NT2/D1 (cell line): ENCODE measurements around the gene BMPR1A.
A peak's percentile ranks its signal among the peaks of the same experiment; 100 is the strongest.

Source experiments
- DNase-seq: peaks from one replicate; pipeline ENCODE4 v3.0.0-alpha.2; 2011; ENCODE audit warnings: low read depth, low spot score
- H3K27me3 ChIP-seq: 2 replicates; pipeline ENCODE4 v1.6.0; 2011; ENCODE audit warnings: mild to moderate bottlenecking; ENCODE audit not compliant: insufficient read length, insufficient read depth
- H3K36me3 ChIP-seq: 2 replicates; pipeline ENCODE4 v1.6.1; 2011; ENCODE audit warnings: mild to moderate bottlenecking, low read length, mixed read lengths; ENCODE audit not compliant: insufficient read depth, insufficient read length
- H3K4me1 ChIP-seq: 2 replicates; pipeline ENCODE4 v1.5.1; 2011; ENCODE audit not compliant: insufficient read depth, insufficient read length
- H3K4me3 ChIP-seq: 2 replicates; pipeline ENCODE4 v1.5.1; 2011; ENCODE audit warnings: low read depth; ENCODE audit not compliant: insufficient read length
- H3K9ac ChIP-seq: 2 replicates; pipeline ENCODE4 v1.6.0; 2011; ENCODE audit warnings: low read depth; ENCODE audit not compliant: insufficient read length
- H3K9me3 ChIP-seq: 2 replicates; pipeline ENCODE4 v1.5.1; 2011; ENCODE audit warnings: mild to moderate bottlenecking, low read length; ENCODE audit not compliant: insufficient read depth
- SUZ12 ChIP-seq: IDR thresholded peaks from 2 replicates; pipeline ENCODE4 v1.6.1; 2011; ENCODE audit not compliant: insufficient read length, insufficient read depth; ENCODE audit errors: extremely low read depth
- YY1 ChIP-seq: IDR thresholded peaks from 2 replicates; pipeline ENCODE4 v1.6.1; 2011; ENCODE audit not compliant: insufficient read length, insufficient read depth
- ZNF274 ChIP-seq: IDR thresholded peaks from 2 replicates; pipeline ENCODE4 v1.6.1; 2011; ENCODE audit warnings: mild to moderate bottlenecking, low read depth, low read length

Gene BMPR1A

DNA sequence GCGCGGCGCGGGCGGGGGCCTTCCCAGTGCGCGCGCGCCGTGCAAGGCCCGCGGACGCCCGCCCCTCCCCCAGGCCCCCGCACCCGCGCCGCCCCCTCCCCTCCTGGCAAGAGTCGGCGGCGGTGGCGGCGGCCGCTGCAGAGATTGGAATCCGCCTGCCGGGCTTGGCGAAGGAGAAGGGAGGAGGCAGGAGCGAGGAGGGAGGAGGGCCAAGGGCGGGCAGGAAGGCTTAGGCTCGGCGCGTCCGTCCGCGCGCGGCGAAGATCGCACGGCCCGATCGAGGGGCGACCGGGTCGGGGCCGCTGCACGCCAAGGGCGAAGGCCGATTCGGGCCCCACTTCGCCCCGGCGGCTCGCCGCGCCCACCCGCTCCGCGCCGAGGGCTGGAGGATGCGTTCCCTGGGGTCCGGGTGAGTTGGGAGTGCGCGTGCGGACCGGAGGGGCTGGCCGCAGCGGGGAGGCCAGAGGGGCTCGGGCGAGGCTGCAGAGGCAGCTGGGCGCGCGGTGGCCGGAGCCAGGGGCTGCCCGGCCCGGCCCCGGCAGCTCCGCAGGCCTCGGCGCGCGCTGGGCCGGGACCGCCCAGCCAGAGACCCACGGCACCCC is at the start of gene BMPR1A:
Gene BMPR1A (plus strand): TSS at position 109 of the 602 bp plus-strand sequence. CDS start 119,400 bp downstream, outside the sequence.
- no peaks in the 10 kb centered on the region for H3K9me3 ChIP-seq
- no peak for DNase-seq
- peak within 1 kb of the TSS; percentile 81 for H3K4me3 ChIP-seq
- TF ChIP-seq YY1: no peak
- TF ChIP-seq ZNF274: no peak
- peaks cover 11% of the 10 kb centered on the region for H3K36me3 ChIP-seq
- H3K9ac ChIP-seq: peak within 1 kb of the TSS; percentile 96
- H3K27me3 ChIP-seq: no peaks in the 10 kb centered on the region
- H3K4me1 ChIP-seq: peaks cover 4% of the 10 kb centered on the region

DNA sequence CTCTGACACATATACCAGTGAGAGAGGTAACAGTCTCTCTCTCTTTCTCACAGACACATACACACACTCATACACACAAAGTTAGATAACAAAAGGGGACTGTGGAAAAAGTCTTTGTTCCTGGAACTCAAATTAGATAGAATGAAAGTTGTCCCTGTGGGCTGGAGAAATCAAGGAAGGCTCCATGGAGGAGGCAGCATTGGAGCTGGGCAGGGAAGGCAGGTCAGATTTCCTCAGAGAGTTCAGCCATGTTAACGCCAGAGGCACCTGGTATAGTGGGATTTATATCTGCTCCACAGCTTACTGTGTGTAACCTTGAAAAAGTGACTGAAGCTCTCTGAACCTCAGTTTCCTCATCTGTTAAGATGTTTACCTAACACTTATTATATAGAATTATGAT is 49.4 kb upstream of the BMPR1A start:
- Histone ChIP-seq H3K36me3 (no peaks in the 10 kb centered on the region), H3K27me3 (no peaks in the 10 kb centered on the region), H3K9ac (no peak overlapping the region), H3K9me3 (no peaks in the 10 kb centered on the region), H3K4me3 (no peak overlapping the region), H3K4me1 (peaks cover 9% of the 10 kb centered on the region)
- no peak for DNase-seq
- TF ChIP-seq SUZ12 (no peak), ZNF274 (no peak), YY1 (no peak)

GRCh38 chr10:86707505-86707904 is 48.9 kb upstream of the BMPR1A start:
- Histone ChIP-seq H3K4me3 (no peak overlapping the region), H3K4me1 (peaks cover 9% of the 10 kb centered on the region), H3K9me3 (no peaks in the 10 kb centered on the region), H3K36me3 (no peaks in the 10 kb centered on the region), H3K27me3 (no peaks in the 10 kb centered on the region), H3K9ac (no peak overlapping the region)
- no peak for TF ChIP-seq SUZ12
- TF ChIP-seq YY1: no peak
- no peak for TF ChIP-seq ZNF274
- no peak for DNase-seq

DNA sequence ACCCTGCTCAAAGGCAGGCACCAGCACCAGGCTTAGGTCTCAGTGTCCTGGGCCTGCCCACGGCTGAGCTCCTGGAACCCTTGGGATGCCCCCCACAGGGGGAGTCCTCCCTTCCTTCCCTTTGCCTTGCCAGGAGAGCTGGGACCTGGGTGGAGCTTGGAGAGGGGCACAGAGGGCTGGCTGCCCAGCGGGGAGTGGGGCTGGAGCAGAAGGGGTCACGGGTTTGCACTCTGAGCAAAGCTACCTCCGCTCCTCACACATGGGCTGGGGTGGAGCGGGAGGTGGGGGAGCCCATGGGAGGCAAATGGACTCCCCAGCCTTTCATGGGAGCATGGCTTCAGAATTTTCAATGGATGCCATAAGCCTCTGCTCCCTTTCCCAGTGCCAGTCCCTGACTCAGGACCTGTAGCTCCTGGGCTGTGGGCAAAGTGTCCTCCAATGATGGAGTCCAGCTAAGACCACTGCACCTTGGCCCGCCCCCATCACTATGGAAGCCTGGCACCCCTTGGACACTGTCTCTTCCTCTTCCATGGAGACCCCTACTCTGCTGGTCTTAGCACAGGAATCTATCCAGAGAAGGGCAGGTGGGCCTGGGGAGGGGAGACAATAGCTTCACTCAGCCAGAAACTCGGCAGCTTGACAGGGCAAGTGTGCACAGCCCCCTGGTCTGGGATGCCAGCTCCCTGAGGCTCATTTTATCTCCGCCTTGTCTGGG is 48.2 kb upstream of the BMPR1A start:
- Histone ChIP-seq H3K4me3 (no peak overlapping the region), H3K9me3 (no peaks in the 10 kb centered on the region), H3K36me3 (no peaks in the 10 kb centered on the region), H3K4me1 (peaks cover 9% of the 10 kb centered on the region), H3K27me3 (no peaks in the 10 kb centered on the region), H3K9ac (no peak overlapping the region)
- no peak for DNase-seq
- no peak for TF ChIP-seq ZNF274

GRCh38 chr10:86708783-86709380 is 47.5 kb upstream of the BMPR1A start:
- no peaks in the 10 kb centered on the region for H3K27me3 ChIP-seq

DNA sequence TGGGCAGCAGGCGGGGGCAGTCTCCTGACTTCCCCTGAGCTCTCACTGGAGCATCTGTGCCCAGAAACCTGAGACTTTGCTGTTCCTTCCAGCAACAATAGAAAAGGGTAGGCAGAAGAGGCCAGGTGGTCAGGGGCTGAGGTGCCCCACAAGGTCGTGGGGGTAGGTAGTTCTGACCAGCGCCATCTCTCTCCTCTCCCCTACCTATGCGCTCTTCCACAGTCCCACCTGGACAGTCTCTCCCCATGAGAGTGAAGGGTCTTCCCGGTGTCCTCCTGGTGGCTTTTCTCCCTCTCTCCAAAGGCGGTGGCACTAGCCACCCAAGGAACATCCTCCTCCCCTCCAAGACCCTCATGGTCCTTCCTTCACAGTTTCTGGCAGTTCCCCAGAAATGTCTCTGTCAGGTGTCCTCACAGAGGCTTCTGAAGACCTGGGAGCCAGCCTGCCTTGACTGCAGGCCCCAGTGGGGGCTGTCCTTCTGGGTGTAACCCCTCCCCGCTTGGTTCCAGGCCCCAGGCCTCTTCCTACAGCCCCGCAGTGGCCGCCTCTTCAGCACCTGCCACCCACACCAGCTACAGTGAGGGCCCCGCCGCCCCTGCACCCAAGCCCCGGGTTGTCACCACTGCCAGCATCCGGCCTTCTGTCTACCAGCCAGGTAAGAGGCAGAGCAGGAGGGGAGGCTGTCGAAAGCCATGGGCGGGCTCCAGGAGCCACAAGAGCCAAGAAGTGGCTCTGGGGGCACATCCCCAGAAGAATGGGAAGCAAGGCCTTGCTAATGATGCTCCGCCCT is 46.8 kb upstream of the BMPR1A start:
- Histone ChIP-seq H3K4me3 (no peak overlapping the region), H3K9ac (no peak overlapping the region), H3K36me3 (no peaks in the 10 kb centered on the region), H3K9me3 (no peaks in the 10 kb centered on the region), H3K4me1 (peaks cover 9% of the 10 kb centered on the region), H3K27me3 (no peaks in the 10 kb centered on the region)
- TF ChIP-seq SUZ12: no peak
- no peak for DNase-seq

More at GRCh38 chr10:86708783-86709380, 47.5 kb upstream of the BMPR1A start:
- Histone ChIP-seq H3K4me1 (peaks cover 9% of the 10 kb centered on the region), H3K9ac (no peak overlapping the region), H3K36me3 (no peaks in the 10 kb centered on the region), H3K9me3 (no peaks in the 10 kb centered on the region), H3K4me3 (no peak overlapping the region)
- TF ChIP-seq ZNF274 (no peak), YY1 (no peak), SUZ12 (no peak)
- no peak for DNase-seq

GRCh38 chr10:86710987-86711512 is 45.4 kb upstream of the BMPR1A start:
- peak; percentile 81 for DNase-seq
- peak overlapping the region; percentile 87 for H3K9ac ChIP-seq
- H3K4me3 ChIP-seq: peak overlapping the region; percentile 55
- H3K36me3 ChIP-seq: no peaks in the 10 kb centered on the region
- no peaks in the 10 kb centered on the region for H3K9me3 ChIP-seq
- H3K4me1 ChIP-seq: peaks cover 9% of the 10 kb centered on the region
- H3K27me3 ChIP-seq: no peaks in the 10 kb centered on the region
- TF ChIP-seq SUZ12 (no peak), ZNF274 (no peak), YY1 (no peak)
